ENCODE data around the gene MNX1. TPM values are rescaled to one million over a fixed set of nuclear protein-coding genes. Genes with fewer than 3 reads are reported as not detected.

The MNX1 gene
- total RNA-seq, 1 donor: not detected

DNA sequence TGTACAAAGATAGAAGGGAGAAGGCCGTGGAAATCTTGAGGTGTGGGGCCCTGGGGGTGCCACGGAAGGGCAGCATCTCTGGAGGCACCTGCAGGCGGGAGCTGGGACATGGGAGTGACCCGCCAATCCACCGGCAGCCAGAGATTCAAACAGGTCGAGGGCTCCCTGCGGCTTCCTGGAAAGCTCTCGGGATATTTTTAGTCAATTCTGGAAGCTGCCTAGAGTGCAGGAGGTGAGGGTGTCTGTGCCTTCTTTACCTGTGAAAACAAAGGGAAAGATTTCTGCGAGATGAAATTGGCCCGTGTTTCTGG lies 16.6 kb downstream of the MNX1 start:
- TF ChIP-seq, protein P1, sequence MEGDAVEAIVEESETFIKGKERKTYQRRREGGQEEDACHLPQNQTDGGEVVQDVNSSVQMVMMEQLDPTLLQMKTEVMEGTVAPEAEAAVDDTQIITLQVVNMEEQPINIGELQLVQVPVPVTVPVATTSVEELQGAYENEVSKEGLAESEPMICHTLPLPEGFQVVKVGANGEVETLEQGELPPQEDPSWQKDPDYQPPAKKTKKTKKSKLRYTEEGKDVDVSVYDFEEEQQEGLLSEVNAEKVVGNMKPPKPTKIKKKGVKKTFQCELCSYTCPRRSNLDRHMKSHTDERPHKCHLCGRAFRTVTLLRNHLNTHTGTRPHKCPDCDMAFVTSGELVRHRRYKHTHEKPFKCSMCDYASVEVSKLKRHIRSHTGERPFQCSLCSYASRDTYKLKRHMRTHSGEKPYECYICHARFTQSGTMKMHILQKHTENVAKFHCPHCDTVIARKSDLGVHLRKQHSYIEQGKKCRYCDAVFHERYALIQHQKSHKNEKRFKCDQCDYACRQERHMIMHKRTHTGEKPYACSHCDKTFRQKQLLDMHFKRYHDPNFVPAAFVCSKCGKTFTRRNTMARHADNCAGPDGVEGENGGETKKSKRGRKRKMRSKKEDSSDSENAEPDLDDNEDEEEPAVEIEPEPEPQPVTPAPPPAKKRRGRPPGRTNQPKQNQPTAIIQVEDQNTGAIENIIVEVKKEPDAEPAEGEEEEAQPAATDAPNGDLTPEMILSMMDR (IDR thresholded peaks at IDR 0.05; ENCODE audit: insufficient read depth, low read length): no peak
- H3K4me3 ChIP-seq (ENCODE audit: low read depth, low read length): no peak overlapping the region
- DNase-seq (ENCODE audit: low read depth): no peak

DNA sequence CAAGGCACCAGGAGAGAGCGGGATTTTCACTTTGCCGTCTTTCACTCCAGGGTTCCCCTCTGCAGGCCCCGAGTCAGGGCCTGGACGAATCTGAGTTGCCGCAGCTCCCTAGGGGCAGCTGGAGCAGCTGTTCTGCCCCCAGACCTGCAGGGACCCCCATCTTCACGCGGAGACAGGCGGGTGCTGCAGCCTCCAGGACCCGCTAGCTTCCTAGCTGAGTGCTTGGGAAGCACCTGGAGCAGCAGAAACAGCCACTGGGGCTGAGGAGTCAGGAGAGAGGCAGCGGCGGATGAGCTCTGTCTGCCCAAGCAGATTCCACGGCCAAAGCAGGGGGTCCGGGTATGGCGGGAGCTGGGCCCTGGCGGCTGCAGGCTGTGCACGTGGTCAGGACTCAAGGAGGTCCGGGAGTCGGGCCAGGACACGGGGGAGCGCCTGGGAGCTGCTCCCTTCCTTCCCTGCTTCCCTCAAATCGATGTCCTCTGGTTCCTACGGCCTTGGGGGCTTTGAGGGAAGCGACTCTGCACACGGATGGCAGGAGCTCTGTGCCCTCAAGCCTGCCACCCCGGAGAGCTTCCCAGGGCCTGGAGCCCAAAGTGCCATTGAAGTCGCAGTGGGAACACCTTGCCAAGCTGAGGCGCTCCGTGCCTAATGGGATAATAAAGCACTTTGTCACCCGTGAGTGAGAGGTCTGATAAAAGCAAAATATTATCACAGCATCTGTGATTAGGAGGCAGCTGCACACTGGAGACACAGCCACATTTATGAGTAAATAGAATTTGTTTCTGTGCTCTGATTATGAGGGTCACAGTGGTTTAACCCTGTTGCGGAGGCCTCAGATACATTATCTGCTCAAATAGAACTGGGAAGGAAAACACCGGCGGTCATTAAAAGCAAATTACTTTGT lies 17.2 kb downstream of the MNX1 start:
- TF ChIP-seq, protein P1 (IDR thresholded peaks at IDR 0.05; ENCODE audit: insufficient read depth, low read length): no peak
- peak; percentile 17 for DNase-seq (ENCODE audit: low read depth)
- no peak overlapping the region for H3K4me3 ChIP-seq (ENCODE audit: low read depth, low read length)

DNA sequence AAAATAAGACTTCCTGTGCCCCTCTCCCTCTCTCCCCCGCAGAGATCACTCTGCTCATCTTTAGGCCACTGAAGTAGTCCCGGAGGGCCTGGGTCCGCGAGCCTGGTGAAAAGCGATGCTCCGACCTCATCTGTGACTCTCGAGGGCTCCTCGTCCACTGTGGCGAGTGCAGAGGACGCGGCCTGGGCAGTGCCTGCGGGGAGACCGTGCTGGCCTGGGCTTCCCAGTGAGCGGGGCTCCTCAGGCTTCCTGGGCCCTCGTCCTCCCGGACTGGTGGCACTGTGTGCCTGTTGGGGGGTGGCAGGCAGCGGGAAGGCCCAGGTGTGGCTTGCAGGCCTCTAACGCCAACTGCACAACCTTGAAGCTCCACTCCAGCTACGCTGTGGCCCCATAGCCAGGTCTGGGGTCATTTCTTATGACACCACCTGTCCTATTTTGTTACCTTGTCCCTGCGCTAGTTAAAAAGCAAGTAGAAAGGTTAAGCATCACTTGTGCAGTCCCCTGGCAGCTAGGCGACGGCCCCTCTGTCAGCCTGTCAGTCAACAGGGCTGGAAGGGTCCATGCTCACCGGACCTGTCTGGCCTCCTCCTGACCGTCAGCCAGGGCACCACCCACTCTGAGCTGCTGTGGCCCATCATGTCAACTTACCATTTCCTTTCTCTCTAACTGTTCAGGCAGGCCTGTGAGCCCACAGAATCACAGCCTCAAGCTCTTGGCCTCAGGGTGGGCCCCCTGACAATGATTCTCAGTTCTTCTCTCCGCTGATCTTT lies 20.5 kb downstream of the MNX1 start:
- no peak for DNase-seq (ENCODE audit: low read depth)

DNA sequence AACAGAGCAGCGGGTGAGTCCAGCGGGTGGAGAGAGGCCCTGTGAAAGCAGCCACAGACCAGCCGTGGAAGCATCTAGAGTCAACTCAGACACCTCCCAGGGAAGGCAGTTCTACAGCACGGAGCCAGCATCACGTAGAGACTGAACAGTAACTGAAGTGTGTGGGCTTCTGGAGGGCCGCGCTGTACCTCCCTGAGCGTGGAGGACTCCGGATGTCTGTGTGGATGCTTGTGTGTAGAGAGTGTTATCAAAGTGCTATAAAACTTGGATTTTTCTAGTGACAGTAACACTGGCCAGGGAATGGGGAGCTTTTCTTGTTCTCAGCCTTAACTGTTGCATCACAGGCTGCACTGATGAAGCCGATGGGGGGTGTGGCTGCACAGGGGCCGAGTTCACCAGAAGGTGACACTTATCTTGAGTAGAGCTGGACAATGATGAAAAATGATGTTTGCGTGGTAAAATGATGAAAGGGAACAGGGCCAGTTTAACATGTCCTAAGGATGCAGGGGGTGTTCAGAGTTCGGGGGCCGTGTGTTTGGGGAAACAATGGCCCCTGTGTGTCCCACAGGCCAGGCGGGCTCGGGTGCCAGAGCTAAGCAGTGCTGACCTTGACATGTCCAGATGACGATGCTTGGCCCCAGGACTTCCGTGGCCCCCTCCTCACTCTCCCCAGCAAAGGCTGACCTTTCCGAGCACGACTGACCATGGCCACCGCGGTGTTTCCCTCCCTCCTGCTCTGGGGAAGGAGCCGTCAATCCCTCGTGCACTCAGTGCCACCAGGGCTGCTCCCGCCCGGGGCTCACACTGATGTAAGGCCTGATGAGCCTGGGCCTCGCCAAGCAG lies 21.9 kb downstream of the MNX1 start:
- H3K4me3 ChIP-seq (ENCODE audit: low read depth, low read length): no peak overlapping the region
- peak; percentile 44 for DNase-seq (ENCODE audit: low read depth)
- TF ChIP-seq, protein P1 (IDR thresholded peaks at IDR 0.05; ENCODE audit: insufficient read depth, low read length): no peak

More for the DNA sequence above, 20.5 kb downstream of the MNX1 start:
- H3K4me3 ChIP-seq (ENCODE audit: low read depth, low read length): no peak overlapping the region
- TF ChIP-seq, protein P1 (IDR thresholded peaks at IDR 0.05; ENCODE audit: insufficient read depth, low read length): no peak

DNA sequence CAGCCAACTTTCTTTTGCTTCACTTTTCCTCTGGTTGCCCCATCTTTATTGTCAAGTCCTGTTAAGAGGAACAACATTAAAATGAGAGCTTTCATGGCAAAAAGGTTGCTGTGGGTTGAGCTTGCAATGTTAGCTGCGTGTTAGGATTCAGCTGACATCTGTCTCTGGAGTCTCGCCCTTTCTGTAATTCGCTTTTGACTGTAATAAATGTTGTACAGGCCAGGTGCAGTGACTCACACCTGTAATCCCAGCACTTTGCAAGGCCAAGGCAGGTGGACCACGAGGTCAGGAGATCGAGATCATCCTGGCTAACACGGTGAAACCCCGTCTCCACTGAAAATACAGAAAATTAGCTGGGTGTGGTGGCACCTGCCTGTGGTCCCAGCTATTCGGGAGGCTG lies 24.1 kb downstream of the MNX1 start:
- TF ChIP-seq, protein P1 (IDR thresholded peaks at IDR 0.05; ENCODE audit: insufficient read depth, low read length): no peak
- no peak overlapping the region for H3K4me3 ChIP-seq (ENCODE audit: low read depth, low read length)
- no peak for DNase-seq (ENCODE audit: low read depth)

Data from fibroblast of the aortic adventitia (primary cell).